ENCODE results near the gene ENPP6.

The ENPP6 gene

GRCh38 chr4:184217634-184218033 lies at the start of gene ENPP6:
TSS of gene ENPP6 (minus strand) at chr4:184217873. CDS start at chr4:184217819, 54 bp downstream.
- DNase-seq (ENCODE audit: low spot score), result no peak

- DNase-seq (ENCODE audit: low spot score), result no peak
These were observed 49.5 kb upstream of the ENPP6 start for GRCh38 chr4:184267206-184267608.

DNA sequence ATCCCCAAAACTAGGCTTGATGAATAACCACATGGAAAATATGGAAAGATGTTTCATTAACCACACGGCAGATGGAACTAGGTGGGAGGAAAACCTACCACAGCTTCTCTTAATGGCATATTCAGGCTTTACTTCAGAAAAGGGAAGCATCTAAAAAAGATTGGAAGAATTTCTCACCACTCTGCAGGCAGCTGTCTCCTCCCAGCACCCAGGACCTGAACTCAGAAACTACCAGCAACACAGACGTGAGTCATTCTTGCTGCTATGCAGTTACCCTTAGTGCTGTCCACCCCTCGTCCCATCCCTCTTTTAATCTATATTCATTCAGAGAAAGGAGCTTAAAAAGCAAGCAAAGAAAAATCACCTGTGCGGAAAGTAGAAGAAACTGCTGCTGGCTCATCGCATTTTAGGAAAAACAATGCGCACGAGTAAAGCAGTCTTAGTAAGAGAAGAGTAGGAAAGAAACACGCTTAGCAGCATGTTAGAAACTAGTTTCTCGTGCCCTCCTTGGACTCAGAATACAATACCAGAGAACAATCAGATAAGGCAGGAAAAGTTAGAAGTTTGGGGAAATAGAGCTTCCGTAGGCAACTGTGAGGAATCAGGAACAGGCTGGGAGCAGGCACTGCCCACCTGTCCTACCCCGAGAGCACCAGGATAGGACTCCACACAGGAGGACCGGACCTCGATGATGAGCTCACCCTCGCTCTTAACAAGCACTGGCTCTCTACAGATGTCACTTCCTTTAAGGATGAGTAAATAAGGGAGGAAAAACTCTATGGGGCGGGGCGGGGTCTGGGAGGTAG lies 48.1 kb upstream of the ENPP6 start:
- peak; percentile 94 for DNase-seq (ENCODE audit: low spot score)

GRCh38 chr4:184263910-184264732 lies 46.4 kb upstream of the ENPP6 start:
- DNase-seq (ENCODE audit: low spot score), result peak; percentile 97

GRCh38 chr4:184263461-184263860 lies 45.8 kb upstream of the ENPP6 start:
- DNase-seq (ENCODE audit: low spot score), result no peak

DNA sequence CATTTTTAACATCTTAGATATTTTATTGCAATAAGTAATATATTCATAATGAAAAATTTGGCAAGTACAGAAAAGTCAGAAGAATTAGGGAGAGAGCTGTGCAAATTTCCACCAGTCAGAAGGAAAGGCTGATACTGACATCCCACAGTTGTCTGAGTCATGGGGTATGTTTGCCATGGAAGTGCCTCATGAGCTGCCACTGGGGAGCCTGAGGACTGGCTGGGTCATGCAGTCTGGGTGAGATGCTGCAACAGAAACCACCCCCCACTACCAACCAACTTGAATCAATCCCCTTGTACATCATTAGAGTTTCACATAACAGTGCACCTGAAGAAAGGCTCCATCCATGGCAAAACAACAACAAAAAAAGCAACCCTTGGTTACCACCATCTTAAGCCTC lies 45.2 kb upstream of the ENPP6 start:
- peak; percentile 59 for DNase-seq (ENCODE audit: low spot score)

DNA sequence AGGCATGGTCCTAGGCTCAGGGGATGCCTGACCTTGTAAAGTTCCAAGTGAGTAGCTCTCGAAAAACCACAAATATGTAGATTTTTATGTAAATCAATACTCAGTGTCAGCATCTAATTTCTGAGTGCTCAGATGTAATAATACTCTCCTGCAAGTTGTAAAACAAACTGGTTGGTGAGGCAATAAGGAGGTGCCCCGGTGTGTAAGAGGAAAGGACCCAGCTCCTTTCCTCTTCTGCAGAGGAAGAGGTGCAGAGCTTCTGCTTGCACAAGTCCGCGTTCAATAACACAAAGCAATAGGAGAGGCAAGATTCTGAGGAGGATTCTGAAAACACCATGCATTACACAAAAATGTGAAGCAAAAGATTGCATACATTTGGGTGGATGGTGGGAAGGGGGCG lies 43.6 kb upstream of the ENPP6 start:
- DNase-seq (ENCODE audit: low spot score), result no peak

GRCh38 chr4:184259866-184260265 lies 42.2 kb upstream of the ENPP6 start:
- no peak for DNase-seq (ENCODE audit: low spot score)

- no peak for DNase-seq (ENCODE audit: low spot score)
These were observed 41.4 kb upstream of the ENPP6 start for GRCh38 chr4:184259081-184259480.

GRCh38 chr4:184255871-184256642 lies 38.4 kb upstream of the ENPP6 start:
- DNase-seq (ENCODE audit: low spot score), result no peak

DNA sequence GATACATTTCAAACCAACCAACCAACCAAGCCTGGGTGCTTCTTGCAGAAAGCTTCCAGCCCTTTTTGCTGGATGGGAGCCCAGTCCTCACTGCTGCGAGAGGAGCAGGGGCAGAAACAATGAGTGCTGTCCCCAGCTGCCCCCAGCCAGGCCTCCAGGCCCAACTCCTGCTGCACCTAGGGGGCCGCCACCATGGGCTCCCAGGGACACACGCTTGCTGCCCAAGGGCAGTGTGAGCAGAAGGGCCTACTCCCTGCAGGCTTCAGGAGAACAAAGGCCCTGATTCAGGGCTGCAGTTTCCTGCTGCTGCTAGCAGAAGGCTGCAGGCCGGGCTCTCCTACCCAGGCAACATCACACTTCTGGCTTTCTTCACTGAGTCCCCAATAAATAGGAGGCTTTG lies 37.7 kb upstream of the ENPP6 start:
- DNase-seq (ENCODE audit: low spot score), result no peak

DNA sequence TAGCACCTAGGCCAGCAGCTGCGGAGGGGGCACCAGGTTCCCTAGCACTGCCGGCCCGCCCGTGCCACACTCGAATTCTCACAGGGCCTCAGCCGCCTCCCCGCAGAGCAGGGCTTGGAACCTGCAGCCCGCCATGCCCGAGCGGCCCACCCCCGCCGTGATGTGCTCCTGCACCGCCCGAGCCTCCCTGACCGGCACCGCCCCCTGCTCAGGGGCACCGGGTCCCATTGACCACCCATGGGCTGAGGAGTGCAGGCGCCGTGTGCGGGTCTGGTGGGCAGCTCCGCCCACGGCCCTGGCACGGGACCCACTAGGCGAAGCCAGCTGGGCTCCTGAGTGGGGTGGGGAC lies 35.4 kb upstream of the ENPP6 start:
- no peak for DNase-seq (ENCODE audit: low spot score)

DNA sequence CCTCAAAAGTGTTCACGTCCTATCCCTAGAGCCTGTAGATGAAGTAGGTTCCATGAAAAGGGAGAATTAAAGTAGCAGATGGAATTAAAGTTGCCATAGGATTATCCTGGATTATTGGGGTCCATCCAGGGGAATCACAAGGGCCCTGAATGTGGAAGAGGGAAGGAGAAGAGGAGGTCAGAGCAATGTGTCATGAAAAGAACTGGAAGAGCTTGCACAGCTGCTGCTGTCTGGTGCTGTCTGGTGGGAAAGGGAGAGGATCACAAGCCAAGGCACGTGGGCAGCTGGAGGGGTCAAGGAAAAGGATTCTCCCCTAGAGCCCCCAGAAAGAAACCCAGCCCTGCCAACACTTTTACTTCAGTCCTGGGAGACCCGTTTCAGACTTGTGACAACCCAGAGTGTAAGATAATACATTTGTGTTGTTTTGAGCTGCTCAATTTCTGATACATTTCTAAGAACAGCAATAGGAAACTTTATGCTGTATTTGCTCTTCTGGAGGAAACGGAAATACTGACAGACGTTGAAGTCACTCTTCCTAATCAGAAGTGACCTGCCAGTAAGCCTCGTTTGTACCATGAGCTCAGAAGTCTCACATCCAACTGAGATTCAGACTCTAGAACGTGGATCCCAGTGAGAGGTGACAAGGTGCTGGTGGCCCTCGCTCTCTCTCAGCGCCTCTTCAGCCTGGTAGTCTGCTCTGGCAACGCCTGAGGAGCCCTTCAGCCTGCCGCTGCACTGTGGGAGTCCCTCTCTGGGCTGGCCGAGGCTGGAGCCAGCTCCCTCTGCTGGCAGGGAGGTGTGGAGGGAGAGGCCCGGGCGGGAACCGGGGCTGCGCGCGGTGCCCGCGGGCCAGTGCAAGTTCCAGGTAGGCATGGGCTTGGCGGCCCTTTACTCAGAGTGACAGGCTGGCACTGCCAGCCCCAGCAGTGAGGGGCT lies 34.7 kb upstream of the ENPP6 start:
- no peak for DNase-seq (ENCODE audit: low spot score)

- no peak for DNase-seq (ENCODE audit: low spot score)
These were observed 34.0 kb upstream of the ENPP6 start for GRCh38 chr4:184251670-184251980.

DNA sequence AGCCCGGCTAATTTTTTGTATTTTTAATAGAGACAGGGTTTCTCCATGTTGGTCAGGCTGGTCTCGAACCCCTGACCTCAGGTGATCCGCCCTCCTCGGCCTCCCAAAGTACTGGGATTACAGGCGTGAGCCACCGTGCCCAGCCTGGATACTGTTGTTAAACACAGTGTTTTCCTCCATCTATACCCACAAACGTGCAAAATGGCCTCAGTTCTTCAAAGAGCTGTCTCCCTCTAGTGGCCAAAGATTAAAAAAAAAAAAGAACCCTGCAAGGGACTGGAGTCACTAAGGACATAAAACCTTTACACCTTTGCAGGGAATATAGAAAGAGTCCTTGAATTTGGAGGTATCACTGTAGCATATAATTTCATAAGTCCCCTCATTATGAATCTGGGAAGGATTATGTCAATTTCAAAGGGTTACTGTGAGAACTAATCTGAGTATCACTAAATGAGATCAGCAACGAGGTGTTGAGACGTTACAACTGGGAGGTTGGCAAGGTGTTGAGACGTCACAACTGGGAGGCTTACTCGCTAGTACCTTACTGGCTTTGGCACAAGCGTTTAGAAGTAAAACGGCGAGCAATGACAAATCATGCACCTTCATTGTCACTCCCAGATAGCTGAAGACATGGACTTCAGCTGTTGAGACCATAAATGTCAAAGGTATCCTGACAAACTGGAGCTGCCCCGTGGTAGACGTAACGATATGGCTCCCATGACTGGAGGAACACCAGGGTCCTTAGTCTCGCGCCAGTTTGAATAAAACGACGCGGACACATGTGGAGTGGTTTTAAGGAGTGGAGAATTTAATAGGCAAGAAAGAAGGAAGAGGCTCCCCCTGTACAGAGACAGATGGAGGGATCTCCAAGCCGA lies 33.4 kb upstream of the ENPP6 start:
- DNase-seq (ENCODE audit: low spot score), result peak; percentile 73

GRCh38 chr4:184248216-184248615 lies 30.5 kb upstream of the ENPP6 start:
- no peak for DNase-seq (ENCODE audit: low spot score)

- DNase-seq (ENCODE audit: low spot score), result no peak
These were observed 29.7 kb upstream of the ENPP6 start for GRCh38 chr4:184247421-184247820.

- DNase-seq (ENCODE audit: low spot score), result no peak
These were observed 28.8 kb upstream of the ENPP6 start for GRCh38 chr4:184246426-184246825.

DNA sequence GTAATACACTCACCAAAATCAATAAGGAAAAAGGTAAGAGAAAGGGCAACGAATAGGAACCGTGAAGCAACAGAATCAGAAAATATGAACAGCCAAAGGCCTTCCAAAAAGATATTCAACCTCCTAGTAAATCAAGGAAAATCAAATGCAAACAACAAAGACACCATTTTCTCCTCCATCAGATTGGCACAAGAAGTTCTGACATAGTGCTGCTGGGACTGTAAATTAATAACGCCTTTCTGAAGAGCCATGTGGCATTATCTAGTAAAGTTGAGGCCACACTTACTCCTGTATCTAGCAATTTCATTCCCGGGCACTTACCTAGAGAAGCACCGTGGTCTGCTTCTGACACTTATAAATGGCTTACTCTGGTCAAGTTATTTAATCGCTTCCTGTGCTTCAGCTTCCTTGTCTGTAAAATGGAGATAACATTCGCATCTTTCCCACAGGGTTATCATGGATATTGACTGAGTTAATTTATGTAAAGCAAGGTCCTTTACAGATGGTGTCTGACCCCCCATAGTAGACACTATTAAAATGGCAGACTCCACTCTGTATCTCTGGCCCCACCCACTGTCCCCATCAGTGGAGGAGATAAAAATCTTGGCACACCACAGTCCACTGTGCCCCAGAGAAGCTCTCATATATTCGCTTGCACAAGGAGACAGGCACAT lies 20.5 kb upstream of the ENPP6 start:
- no peak for DNase-seq (ENCODE audit: low spot score)

DNA sequence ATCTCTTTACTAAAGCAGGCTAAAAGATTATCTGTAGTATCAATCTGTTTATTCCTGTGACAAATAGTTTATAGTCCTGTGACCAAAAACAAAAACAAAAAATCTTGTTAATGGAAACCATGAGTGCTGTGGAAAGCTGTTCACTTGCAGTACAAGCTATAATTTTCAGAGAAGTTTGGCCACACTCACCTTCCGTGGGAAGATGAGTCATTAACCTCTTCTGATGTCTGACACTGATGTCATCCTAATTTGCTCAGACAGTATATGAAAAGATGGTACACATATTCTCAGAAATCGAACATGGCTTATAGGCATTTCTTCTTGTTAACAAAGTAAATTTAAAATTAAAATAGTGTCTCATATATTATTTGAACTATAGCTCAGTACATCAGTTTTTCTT lies 19.9 kb upstream of the ENPP6 start:
- DNase-seq (ENCODE audit: low spot score), result peak; percentile 36
